GM21526 (cell line): Measurements from ENCODE around the gene RPL22L1.
"Not testable (repeated sequence)": the region's sequence is repeated elsewhere in the genome, so short reads cannot be mapped to it uniquely, and the experiment has no call there.

Source experiments
- ATAC-seq: cut with Tn5 transposase; IDR thresholded peaks from one replicate; pipeline ENCODE4 v1.9.1; 2021; ENCODE audit warnings: moderate library complexity; ENCODE audit not compliant: unreplicated experiment, low FRiP score

Gene RPL22L1

GRCh38 chr3:170869645-170870593 is at the start of gene RPL22L1:
Gene RPL22L1 (minus strand): TSS chr3:170870195. CDS start chr3:170870167, 28 bp downstream.
- peak; percentile 96 for ATAC-seq

- no peak for ATAC-seq
These were observed 48.7 kb upstream of the RPL22L1 start for GRCh38 chr3:170918715-170919114.

- ATAC-seq, result no peak
These were observed 44.7 kb upstream of the RPL22L1 start for GRCh38 chr3:170914690-170915089.

- ATAC-seq, result no peak
These were observed 44.2 kb upstream of the RPL22L1 start for GRCh38 chr3:170914212-170914611.

- no peak for ATAC-seq
These were observed 41.1 kb upstream of the RPL22L1 start for GRCh38 chr3:170911051-170911450.

GRCh38 chr3:170910542-170910941 is 40.5 kb upstream of the RPL22L1 start:
- no peak for ATAC-seq

GRCh38 chr3:170909129-170909903 is 39.3 kb upstream of the RPL22L1 start:
- no peak for ATAC-seq

- peak; percentile 89 for ATAC-seq
These were observed 38.5 kb upstream of the RPL22L1 start, which contains the start of gene EIF5A2 for GRCh38 chr3:170908235-170909116. Gene EIF5A2 (minus strand): TSS chr3:170908637. CDS start chr3:170907806, 831 bp downstream.

GRCh38 chr3:170907637-170908234 is 37.7 kb upstream of the RPL22L1 start:
- no peak for ATAC-seq

GRCh38 chr3:170905862-170906261 is 35.9 kb upstream of the RPL22L1 start:
- no peak for ATAC-seq

GRCh38 chr3:170903123-170903522 is 33.1 kb upstream of the RPL22L1 start:
- ATAC-seq, result no peak

- no peak for ATAC-seq
These were observed 29.5 kb upstream of the RPL22L1 start for GRCh38 chr3:170899455-170899854.

GRCh38 chr3:170897978-170898377 is 28.0 kb upstream of the RPL22L1 start:
- no peak for ATAC-seq

- ATAC-seq, result not testable (repeated sequence)
These were observed 27.2 kb upstream of the RPL22L1 start for GRCh38 chr3:170897199-170897598.

- no peak for ATAC-seq
These were observed 26.8 kb upstream of the RPL22L1 start for GRCh38 chr3:170896781-170897180.

GRCh38 chr3:170896333-170896732 is 26.3 kb upstream of the RPL22L1 start:
- ATAC-seq, result not testable (repeated sequence)

- ATAC-seq, result no peak
These were observed 23.9 kb upstream of the RPL22L1 start for GRCh38 chr3:170893895-170894294.

GRCh38 chr3:170889630-170890029 is 19.6 kb upstream of the RPL22L1 start:
- ATAC-seq, result no peak

- no peak for ATAC-seq
These were observed 19.1 kb upstream of the RPL22L1 start for GRCh38 chr3:170889132-170889531.
